Mucosa of gallbladder (tissue), 1 donor: ENCODE results near the gene CRTC1. TPM values are rescaled to one million over a fixed set of nuclear protein-coding genes. Genes with fewer than 3 reads are reported as not detected.
"Not testable (repeated sequence)": the region's sequence is repeated elsewhere in the genome, so short reads cannot be mapped to it uniquely, and the experiment has no call there.

Experiments used
- DNase-seq: peaks from one replicate; pipeline ENCODE4 v3.0.0-alpha.2; 2020; ENCODE audit warnings: low spot score
- total RNA-seq: library from RNA; stranded (reverse); gene quantifications from one replicate; pipeline ENCODE4 v1.2.1, GENCODE V29; 2021
- donor health status: DM: no; HTN: no; CAD: no.

Gene CRTC1
- total RNA-seq, 1 donor from 2014 or later, result 23.6 TPM

DNA sequence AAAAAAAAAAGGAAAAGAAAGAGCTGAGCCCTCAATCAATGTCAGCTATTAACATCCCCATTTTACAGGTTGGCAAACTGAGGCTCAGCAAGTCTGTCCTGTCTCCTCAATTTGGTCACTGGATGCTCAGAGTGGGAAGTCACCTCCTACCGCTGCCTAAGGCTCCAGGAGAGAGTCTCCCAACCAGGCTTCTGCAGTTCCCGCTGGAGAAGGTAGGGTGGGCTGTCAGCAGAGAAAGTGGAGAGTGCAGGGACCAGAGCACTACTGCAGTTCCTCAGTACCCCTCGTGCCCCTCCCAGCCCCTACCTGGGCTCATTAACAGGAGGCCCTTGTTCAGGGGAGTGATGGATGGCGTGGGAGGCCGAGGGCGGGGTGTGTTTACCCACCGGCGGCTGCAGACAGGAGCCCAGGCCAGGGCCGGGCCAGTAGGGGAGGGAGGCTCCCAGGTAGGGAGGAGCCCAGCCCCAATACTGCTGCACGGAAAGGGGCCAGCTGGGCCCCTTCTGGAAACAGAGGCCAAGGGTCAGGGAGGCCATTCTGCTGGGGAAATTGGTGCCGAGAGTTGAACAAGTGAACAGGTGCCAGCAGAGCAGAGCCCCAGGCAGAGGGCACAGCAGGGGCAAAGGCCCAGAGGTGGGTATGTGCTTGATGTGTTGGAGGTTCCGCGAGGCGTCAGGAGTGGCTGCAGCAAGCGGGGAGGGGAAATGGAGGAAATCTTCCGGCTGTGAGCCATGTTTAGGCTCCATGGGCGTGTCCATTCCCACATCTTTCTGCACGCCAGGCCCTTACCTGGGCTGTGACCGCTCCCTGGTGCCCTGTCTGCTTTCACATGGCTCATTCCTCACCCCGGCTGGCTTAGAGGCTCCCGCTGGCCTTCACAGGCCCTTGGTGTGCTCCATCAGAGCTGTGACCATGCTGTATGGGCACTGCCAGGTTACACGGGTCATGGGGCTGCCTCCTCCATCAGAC, 115.2 kb downstream of the CRTC1 start:
- no peak for DNase-seq

DNA sequence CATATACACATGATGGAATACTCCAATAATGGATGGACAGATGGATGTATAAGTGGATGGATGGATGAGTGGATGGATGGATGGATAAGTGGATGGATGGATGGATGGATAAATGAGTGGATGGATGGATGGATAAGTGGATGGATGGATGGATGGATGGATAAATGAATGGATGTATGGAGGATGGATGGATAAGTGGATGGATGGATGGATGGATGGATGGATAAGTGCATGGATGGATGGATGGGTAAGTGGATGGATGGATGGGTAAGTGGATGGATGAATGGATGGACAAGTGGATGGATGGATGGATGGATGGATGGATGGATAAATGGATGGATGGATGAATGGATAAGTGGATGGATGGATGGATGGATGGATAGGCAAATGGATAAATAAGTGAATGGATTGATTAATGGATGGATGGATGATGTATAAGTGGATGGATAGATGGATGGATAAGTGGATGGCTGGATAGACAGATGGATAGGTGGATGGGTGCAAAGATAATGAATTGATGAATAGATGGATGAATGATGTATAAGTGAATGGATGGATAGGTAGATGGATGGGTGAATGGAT, 116.0 kb downstream of the CRTC1 start:
- DNase-seq, result no peak

DNA sequence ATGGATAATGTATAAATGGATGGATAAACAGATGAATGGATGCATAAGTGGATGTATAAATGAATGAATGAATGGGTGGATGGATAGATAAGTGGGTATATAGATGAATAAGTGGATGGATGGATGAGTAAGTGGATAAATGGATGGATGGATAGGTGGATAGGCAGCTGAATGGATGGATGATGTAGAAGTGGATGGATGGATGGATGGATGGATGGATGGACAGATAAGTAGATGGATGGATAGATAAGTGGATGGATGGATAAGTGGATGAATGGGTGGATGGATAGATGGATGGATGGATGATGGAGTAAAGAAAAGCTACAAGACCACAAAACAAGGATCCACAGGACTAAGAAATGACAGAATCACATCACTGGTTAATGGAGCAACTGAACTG, 116.6 kb downstream of the CRTC1 start:
- no peak for DNase-seq

DNA sequence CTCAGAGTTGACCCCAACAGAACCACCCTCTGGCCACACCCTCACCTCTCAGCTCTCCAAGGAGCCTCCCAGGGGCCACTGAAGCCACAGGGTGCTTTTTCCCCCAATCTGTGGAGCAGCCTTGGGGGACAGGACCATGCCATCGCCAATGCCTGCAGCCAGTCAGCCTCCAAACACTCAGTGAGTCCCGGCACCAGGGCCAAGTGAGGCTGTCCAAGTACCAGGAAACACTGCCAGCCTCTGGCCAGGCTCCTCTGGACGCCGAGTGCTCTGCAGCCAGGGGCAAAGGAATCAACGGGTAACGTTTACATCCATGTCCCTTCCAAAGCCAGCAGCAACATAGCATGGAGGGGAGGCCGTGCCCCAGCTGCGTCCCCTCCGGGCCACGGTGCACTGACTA, 117.2 kb downstream of the CRTC1 start:
- DNase-seq, result no peak

DNA sequence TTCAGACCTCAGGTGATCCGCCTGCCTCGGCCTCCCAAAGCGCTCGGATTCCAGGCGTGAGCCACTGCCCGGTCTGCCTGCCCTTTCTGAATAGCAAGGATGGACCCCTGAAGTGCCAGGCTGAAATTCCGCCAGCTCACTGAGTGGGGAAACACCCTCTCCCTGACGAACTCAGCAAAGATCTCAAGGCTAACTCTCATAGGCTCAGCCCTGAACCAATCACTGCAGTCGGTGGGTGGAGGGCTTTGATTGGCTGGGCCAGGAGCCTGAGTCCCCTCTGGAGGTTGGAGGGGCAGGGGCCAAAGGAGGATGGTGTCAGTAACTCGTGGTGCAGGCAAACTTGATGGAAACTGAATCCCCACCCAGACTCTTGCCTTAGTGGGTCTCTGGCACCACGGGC, 118.9 kb downstream of the CRTC1 start:
- no peak for DNase-seq

DNA sequence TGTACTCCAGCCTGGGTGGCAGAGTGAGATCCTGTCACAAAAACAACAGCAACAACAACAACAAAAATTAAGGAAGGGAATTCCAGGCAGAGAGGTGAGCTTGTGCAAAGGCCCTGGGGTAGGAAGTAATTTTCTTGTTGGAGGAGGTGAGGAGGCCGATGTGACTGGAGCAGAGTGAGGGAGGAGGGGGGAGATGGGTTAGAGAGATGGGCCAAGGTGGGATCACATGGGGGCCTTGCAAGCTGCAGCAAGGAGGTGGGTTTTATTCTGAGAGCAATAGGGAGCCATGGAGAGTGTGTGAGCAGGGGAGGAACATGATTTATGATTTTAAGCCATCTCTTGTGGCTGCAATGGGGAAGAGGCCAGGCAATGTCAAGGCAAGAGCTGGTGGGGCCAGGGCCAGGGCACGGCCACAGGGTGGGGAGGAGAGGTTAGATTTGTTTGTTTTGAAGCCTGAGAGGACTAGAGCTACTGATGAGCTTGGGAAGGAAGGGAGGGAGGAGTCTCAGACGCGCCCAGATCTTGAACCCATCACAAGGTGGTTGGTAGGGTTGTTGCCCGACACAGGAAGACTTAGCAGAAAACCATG, 120.2 kb downstream of the CRTC1 start:
- DNase-seq, result no peak

DNA sequence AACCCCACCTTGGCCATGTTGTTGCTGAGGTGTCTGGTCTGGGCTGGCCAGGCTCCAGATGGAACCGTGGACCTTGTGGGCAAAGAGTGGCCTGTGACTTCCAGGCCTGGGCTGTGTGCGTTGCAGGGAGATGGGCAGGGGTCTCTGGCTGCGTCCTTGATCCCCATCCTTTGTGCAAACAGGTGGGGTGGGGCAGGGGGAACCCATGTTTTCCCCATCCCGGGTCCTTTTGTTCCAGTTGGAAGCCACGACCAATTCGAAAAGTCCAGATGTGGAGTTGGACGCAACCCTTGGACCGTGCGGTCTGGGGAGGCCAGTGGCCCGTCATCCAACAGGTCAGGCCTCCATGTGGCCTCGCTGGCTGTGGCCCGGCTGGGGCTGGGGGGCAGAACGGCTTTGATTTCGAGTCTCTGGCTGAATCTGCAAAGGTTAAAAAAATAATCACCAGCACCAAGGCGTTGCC, 120.7 kb downstream of the CRTC1 start:
- no peak for DNase-seq

DNA sequence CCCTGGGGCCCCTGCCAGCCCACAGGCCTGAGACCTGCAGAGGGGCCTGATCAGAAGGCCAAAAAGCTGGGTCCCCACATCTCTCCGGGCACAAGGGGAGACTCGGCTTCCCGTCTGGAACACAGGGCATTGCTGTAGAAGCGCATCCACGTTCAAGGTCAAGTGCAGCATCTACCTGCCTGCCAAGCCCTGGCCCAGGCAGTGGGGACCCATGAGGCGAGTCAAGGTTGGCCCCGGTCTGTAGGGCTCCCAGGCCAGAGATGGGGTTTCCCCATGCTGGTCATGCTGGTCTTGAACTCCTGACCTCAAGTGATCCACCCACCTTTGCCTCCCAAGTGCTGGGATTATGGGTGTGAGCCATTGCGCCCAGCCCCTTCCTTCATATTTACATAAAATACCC, 121.2 kb downstream of the CRTC1 start:
- no peak for DNase-seq

DNA sequence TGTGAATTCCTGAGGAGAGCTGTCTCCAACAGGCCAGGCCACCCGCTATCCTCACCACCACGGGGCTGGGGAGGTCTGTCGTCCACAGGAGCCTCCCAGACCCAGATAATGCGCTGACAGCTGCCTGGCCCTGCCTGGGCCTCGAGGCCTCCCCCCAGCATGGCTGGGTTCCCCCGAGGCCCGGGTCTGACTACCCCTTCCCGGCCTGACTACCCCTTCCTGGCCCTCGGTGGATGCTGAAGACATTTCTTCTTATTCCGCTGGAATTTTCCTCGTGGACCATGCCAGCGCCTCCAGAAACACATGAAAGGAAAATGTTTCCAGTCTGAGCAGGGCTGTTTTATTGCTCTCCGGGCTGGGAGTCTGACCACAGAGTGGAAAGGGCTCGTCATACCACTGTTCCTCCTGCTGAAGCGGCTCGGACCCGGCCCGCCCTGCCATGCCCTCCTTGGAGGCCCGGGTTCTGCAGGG, 124.4 kb downstream of the CRTC1 start:
- DNase-seq, result no peak

DNA sequence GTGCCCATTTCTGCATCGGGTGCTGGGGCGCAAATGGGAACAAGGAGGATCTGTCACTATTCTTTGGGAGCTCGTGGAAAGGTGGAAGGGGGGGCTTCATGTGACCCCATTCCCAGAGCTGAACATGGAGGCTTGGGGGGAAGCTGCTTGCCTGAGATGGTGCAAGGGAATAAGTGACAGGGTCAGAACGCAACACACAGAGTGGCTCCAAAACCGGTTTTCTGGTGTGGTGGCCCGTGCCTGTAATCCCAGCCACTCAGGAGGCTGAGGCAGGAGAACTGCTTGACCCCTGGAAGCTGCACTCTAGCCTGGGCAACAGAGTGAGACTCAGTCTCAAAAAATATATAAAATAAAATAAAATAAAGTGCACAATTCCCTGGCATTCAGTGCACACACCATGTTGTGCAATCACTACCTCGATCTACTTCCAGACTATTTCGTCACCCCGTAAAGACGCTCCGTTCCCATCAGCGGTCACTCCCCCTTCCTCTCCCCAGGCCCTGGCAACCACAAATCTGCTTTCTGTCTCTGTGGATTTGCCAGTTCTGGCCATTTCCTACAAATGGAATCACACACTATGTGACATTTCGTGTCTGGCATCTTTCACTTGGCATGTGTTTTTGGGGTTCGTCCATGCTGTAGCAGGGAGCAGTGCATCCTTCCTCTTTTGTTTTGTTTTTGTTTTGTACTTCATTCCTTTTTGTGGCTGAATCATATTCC, 125.8 kb downstream of the CRTC1 start:
- DNase-seq, result peak; percentile 58

DNA sequence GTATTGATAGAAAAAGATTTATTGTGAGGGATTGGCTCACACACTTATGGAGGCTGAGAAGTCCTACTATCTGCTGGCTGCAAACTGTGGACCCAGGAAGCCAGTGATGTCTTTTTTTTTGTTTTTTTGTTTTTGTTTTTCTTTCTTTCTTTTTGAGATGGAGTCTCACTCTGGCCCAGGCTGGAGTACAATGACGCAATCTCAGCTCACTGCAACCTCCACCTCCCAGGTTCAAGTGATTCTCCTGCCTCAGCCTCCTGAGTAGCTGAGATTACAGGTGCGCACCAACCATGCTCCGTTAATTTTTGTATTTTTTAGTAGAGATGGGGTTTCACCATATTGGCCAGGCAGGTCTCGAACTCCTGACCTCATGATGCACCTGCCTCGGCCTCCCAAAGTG, 128.2 kb downstream of the CRTC1 start:
- DNase-seq, result not testable (repeated sequence)

DNA sequence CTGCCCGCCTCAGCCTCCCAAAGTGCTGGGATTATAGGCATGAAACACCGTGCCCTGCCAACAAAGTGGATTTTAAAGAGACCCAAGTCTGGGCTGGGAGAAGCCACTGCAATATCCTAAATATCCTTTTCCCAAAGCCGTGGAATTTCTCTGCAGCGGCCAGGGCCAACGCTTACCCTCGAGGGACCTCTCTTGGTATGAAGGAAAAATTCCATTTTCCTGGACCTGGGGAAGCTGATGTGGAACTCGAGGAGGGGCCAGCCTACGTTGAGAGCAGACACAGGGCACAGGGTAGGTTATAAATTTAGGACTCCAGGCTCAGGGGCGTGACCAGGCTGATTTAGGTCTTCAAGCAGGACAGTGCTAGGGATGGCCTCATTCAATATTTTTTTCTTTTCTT, 130.6 kb downstream of the CRTC1 start:
- DNase-seq, result no peak

DNA sequence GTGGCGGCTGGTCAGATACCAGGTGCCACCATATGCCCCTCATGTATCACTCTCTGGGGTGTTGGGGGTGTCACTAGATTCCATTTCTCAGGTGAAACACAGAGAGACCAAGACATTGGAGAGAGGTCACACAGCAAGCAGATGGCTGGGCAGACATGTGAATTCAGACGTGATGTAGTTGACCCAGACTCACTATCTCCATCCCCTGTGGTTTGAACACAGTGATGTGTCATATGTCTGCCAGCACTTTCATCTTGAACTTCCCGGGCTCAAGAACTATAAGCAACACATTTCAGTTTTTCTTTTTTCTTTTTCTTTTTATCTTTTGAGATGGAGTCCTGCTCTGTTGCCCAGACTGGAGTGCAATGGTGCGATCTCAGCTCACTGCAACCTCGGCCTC, 132.2 kb downstream of the CRTC1 start:
- no peak for DNase-seq

DNA sequence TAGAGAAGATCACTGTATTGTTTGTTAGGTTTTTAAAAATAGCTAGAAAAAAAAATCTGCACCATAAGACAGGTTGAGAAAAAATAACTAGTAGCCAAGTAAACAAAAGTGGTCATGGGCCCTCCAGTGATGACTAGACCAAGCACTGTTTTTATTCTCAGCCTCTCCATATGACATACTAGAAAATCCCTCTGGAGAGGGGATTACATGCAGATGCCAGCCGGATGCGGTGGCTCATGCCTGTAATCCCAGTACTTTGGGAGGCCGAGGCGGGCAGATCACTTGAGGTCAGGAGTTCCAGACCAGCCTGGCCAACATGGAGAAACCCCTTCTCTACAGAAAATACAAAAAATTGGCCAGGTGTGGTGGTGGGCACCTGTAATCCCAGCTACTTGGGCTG, 133.2 kb downstream of the CRTC1 start:
- DNase-seq, result not testable (repeated sequence)

DNA sequence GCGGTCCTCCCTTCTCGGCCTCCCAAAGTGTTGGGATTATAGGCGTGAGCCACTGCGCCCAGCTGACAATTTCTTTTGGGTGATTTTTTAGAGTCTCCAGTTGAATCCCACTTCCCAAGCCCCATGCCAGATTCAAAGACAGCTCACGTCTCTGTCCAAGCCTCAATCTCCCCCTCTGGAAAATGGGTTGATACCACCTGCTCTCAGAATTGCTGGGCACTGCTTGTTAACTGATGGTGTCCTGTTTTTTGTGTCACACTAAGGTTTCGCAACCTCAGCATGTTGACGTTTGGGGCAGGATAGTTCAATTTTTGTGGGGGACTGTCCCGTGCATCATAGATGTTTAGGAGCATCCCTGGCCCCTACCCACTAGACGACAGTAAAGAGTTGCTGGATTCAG, 134.1 kb downstream of the CRTC1 start:
- DNase-seq, result no peak

DNA sequence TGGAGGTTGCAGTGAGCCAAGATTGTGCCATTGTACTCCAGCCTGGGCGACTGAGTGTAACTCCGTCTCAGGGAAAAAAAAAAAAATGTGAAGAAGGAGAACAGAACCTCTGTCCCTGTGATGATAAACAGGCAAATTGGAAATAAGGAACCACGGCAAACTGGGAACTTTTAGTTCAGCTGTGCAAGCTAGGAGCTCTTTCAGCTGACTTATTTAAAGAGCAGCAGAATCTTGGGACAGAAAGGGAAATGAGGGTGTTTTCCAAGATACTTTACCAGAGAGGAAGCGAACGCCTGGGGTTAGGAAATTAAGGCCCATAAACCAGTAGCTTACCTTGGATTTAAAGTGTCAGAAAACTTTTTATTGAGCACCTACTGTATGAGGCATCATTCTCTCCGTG, 145.3 kb downstream of the CRTC1 start:
- DNase-seq, result no peak

DNA sequence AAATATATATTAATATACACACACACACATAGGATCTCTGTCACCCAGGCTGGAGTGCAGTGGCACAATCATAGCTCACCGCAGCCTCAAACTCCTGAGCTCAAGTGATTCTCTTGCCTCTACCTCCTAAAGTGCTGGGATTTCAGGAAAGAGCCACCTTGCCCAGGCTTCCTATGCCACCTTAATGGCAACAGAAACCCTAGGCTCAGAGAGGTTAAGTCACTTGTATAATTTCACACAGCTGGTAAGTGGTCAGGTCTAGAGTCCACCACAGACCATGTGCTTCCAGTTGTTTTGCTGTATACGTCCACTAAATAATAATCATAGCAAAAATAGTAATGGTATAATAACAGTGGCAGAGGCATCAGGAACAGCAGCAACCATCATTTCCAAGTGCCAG, 147.0 kb downstream of the CRTC1 start:
- no peak for DNase-seq

DNA sequence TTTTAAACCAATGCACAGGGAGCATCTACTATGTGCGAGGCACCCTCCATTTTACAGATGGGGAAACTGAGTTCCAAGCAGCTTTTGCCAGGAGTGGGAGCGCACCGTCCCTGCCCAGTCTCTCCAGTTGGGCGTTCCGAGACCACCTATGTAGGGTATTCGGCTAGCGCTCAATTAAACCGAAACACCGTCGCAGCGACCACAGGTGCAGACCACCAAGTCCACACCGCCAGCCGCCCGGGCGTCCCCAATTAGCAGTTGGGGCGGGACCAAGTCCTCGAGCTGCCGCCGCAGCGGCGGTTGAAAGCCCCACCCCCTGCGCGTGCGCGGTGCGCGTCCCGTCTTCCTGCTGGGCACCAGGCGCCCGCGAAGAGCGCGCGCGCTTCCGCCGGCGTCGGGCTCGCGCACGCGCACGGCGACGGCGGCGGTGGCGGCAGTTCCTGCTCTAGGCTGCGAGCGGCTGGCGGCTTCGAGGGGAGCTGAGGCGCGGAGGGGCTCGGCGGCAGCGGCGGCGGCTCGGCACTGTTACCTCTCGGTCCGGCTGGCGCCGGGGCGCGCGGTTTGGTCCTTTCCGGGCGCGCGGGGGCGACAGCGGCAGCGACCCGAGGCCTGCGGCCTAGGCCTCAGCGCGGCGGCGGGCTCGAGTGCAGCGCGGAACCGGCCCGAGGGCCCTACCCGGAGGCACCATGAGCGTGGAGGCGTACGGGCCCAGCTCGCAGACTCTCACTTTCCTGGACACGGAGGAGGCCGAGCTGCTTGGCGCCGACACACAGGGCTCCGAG, 148.2 kb downstream of the CRTC1 start, which contains the start of gene UPF1:
Gene UPF1, plus strand, starts transcription at position 436 of the 782 bp plus-strand sequence. Its CDS starts 251 bp downstream, at position 687.
- DNase-seq, result peak; percentile 93
